ENCODE results near the gene MAGI1.

Gene MAGI1

DNA sequence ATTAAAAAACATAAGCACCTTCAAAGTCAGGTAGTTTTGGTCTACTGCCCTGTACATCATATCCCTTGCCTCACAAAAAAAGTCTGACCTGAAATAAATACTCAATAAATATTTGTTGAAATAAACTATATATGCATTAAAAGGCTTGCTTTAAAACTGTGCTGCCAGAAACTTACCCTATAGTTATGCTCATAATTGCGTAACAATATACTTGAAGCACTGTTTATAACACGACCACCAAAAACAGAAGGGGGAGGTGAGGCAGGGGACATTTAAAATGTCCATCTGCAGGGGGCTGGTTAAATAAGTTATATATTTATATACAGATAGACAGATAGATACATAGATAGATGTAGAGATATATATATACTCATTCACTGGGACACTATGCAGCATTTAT, 549.5 kb downstream of the MAGI1 start:
- no peak for DNase-seq (ENCODE audit: low read depth, low spot score)

DNA sequence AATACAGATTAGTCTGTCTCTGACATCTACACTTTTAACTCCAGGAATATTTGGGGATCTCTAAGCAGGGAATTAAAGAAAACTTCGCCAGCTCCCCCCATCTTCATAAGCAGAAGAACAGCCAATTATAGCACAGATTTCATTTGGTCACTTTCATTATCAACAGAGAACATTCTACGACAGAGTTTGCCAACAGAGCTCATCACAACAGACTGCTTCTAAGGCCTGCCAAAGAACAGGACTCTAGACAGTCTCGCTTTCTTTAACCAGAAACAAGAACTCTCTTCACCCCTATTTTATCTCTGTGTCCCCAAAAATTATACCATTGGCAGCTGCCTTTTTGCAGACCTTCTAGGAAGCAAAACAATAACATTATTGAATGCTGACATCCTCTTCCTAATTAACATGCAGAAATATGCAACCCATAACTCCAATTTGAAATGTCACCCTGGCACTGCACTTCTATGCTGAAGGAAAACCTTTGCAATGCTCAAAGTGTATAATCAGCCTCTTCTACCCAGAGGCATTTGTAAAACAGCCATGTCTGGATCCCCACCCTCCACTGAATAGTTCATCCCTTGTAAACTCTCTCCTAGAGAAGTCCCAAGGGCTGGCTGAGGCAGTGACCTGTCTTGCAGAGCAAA, 552.8 kb downstream of the MAGI1 start:
- no peak for DNase-seq (ENCODE audit: low read depth, low spot score)

DNA sequence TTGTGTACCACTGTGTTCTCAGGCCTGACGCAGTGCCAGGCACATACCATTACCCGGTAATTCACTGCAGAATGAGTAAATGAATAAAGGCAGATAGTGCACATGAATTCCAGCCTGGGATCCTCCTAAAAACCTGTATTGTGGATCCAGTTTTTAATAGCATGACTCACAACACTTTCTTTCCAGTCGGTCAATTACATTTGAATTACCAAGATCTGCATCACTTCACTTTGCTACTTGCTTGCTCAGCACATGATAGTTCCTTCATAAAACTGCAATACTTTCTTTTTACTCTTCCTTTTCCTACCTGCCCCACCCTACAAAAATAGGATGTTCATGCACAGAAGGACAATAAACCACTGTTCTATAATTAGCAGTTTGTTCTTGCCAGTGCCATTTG, 553.8 kb downstream of the MAGI1 start:
- DNase-seq (ENCODE audit: low read depth, low spot score), result peak; percentile 19

DNA sequence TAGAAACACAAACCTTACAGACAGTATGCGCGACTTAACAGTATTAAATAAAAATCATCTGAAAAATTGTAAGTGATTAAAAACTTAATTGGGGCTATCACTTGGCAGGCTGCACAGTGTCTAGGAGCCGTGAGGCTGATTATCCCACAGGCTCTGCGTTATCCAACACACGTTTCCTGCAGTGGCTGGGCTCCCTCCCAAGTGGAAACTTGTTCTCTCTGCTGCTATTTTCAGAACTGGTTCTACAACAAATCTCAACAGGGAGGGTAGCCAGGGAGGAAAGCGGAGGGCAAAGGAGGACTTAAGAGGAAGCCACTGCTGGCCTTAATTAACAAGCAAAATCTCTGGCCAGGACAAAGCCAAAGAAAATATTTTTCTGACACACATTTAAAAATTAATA, 555.2 kb downstream of the MAGI1 start:
- DNase-seq (ENCODE audit: low read depth, low spot score), result peak; percentile 41

DNA sequence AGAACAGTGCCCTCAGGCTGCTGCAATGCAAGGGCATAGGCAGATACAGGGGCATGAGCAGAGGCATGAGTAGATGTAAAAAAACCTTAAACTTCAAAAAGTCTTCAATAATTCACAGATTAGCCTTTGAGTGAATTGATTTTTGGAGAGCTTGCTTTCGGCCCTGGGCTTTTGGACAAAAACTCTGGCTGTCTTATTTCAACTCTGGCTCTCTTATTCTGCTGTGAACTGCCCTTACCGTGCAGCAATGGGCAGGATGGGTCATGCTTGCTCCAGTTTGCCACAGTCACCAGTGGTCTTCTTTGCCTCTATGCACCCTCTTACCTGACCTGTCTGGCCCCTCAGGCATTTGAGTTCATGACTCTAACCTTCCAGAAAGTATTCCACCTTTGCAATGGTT, 555.7 kb downstream of the MAGI1 start:
- no peak for DNase-seq (ENCODE audit: low read depth, low spot score)

DNA sequence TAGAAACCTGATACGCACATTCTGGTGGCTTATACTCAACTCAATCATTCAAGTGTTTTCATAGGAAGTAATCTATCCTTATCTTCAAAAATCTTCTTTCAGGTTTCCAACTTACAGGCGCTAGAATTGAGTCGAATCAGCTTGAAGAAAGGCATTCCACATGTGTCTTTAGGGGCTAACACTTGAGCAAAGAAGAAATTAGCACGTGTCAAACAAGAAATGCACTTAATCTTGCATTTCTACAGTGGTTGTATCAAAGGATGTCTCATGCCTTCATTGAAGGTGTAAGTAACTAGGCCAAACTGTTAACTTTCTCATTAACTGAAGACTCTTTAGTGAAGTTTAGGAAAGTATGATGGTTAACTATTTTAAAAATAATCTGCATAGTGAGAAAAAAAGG, 557.6 kb downstream of the MAGI1 start:
- DNase-seq (ENCODE audit: low read depth, low spot score), result no peak

DNA sequence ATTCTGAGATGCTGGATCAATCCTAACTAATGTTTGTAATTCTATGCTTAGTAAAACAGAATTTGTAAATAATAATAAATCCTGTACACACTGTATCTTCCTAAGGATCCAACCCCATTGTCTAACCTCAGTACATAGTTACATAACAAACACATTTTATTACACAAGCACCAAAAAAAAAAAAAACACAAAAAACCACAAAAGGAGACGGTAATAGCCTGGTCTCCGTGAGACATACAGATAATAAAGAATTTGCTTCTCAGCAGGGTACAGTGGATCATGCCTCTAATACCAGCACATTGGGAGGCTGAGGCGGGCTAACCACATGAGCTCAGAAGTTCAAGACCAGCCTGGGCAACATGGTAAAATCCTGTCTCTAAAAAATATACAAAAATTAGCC, 558.7 kb downstream of the MAGI1 start:
- no peak for DNase-seq (ENCODE audit: low read depth, low spot score)

DNA sequence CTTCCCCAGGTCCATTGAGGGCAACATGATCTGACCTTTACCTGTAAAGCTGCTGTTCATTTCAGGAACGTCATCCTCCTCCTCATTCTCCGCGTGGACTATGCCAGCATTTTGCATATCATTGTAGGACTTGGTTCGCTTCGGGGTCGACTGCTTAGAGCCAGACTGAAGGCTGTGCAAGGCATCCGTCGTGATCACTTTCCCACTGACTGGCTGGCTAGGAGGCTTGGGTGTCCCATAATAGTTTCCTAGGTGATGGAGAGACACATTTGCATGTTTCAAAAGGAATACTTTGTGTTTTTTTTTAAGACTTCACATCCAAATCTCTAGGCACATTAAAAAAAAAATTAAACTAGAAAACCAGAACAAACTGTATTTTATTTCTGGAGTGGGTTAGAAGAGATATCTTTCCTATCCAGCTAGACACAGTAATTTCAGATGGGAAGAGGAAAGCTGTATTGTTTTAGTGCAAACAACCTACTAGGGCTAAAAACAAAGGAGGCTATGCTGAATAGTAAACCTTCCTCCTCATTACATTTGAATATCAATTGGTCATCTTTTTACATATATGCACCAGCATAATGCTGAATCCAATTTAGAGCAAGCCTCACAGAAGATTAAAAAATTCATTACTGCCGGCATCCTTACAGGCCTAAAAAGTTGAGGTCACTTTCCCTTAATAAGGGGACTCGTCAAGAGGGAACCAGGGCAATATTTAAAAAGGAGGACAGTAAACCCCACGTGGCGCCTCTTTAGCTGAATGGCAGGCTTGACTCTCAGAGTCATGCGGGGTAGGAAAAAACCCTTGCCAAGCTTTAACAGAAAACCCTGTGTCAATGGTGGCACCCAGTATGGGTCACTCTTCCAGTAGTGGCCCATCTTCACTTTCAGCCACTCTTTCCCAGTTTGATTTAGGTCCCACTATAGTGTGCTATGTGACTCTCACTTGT, 559.9 kb downstream of the MAGI1 start:
- no peak for DNase-seq (ENCODE audit: low read depth, low spot score)

DNA sequence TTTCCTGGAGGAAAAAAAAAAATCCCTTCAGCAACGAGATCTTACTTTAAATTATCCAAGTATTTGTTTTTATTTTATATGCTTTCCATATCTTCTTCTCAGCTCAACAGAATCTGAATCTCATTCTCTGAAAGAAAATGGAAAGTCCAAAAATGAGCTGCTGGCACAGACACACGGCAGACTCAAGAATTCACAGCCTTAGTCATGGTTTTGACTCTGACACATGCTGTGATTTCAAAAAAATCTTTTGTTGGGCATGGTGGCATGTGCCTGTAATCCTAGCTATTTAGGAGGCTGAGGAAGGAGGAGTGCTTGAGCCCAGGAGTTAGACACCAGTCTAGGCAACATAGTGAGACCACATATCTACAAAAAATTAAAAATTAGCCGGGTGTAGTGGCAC, 565.0 kb downstream of the MAGI1 start:
- DNase-seq (ENCODE audit: low read depth, low spot score), result peak; percentile 66

DNA sequence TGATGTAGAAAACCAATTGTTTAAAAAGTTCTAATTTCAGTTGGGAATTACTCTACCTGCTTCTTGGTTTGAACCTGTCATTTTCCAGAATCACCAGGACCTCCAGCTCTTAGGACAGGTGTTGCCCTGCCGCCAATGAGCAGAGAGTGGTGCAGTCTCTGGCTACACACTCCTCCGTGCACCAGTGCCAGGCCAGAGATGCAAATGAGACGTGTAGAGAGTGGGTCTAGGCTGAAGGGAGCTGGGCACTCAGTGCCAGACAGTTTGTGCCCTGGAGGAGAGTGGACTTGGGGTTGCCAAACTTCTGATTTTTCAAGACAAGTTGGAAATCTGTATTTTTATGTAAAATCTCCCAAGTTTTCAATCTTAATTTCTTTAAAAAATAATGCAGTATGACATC, 566.2 kb downstream of the MAGI1 start:
- DNase-seq (ENCODE audit: low read depth, low spot score), result no peak

DNA sequence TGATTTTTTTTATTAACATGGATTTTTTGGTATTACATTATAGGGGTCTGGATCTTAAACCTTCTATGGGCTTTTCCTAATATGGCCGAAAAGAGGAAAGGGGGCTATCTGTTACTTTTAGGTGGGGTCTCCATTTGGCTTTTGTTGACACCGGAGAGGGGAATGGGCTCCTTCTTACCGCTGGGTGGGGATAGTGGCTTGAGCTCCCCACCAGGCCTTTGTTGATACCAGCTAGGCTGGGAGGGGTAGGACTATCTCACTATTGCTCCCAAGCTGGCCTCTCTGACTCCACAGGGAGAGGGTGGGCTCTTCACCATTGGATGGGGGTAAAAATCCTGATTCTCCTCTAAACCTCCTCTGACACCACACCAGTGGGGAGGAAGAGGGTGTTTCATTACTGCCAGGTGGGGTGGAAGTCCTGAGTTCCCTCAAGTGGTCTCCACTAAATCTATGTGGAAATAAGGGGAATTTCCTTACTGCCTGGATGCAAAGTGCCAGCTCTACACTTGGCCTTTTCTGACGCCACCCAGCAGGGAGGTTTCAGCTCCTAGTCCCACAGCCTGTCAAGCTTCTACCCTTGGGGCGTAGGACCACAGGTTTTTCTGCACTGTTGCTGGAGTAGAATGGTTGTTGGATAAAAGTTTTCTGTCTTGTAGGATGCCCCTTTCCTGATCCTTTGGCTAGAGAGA, 572.3 kb downstream of the MAGI1 start:
- no peak for DNase-seq (ENCODE audit: low read depth, low spot score)

DNA sequence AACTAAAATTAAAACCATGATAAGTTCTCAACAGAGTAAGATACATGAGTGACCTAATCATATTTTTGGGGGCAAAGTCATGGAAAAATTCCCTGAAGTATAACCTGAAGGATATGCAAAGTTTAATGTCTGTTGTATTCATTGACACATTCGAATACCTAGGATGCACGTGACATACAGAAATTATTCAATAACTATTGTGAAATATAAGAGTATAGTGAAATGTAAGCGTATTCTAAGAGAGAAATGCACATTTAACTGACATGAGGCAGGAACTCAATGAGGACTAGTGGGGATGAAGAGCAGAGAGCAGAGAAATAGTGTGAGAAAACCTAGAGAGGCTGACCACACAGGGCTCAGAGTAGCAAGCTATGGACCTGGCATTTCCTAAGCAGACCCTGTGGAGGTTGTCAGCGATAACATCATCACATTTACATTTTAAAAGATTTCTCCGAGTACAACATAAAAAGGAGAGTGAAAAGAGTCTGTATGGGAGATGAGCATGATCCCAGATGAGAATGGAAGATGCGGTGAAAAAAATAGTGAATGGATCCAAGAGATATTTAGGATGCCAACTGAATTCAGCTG, 588.8 kb downstream of the MAGI1 start:
- DNase-seq (ENCODE audit: low read depth, low spot score), result peak; percentile 46

DNA sequence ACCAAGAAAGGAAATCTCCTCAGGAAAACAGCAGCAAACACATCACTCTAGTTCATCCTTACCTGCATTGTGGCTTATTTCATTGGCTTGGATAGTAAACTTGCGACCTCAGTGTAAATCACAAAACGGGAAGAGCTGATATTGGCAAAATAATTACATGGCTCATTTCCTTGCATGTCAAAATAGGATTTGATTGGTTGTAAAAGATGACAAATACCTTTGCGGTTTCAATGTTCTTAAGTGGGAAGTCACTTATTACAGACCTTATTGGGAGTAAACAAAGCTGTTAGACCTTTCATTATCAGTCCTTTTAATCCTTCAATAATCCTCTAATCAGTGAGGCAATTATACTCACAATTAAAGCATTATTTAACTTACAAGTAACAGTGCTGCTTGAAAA, 590.6 kb downstream of the MAGI1 start:
- DNase-seq (ENCODE audit: low read depth, low spot score), result no peak

DNA sequence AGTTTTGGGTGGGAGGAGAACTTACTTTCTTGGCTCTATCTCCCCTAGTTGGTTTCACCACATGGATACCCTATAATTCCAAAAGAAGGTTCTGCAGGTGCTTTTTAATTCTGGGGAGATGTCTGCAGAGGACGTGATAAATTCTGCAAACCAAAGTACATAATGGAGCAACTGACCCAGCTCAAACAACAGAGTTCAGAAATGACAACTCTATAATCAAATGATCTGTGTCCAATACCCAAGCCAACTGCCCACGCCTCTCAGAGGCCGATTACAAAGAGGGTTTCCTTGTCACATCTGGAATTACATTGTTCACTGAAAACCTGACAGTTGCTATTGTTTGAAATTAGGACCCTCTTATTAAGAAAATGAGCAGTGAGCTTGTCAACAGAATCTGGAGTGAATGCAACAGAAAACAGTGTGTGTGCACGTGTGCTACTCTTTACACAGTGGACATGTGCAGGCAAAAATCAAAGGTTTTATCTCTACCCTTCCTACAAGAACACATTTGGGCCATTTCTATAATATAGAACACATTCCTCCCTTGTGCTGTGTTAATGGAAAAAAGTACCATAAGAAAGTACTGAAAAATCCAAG, 593.0 kb downstream of the MAGI1 start:
- no peak for DNase-seq (ENCODE audit: low read depth, low spot score)

DNA sequence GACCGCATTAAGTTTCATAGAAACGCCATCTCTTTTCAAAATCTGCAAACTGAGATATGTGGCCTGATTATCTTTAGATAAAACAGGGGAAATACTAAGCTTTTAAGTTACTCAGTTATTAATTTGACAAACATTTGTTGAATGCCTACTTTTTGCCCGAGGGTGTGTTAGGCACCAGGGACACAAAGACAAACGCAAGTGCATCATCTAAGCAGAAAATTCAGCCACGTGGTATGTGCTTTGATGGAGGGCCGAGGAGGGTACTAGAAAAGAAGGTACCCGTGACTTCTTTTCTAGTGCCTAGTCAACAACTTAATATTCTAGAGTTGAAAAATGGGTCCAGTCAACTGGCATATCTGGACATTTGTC, 594.3 kb downstream of the MAGI1 start:
- no peak for DNase-seq (ENCODE audit: low read depth, low spot score)

DNA sequence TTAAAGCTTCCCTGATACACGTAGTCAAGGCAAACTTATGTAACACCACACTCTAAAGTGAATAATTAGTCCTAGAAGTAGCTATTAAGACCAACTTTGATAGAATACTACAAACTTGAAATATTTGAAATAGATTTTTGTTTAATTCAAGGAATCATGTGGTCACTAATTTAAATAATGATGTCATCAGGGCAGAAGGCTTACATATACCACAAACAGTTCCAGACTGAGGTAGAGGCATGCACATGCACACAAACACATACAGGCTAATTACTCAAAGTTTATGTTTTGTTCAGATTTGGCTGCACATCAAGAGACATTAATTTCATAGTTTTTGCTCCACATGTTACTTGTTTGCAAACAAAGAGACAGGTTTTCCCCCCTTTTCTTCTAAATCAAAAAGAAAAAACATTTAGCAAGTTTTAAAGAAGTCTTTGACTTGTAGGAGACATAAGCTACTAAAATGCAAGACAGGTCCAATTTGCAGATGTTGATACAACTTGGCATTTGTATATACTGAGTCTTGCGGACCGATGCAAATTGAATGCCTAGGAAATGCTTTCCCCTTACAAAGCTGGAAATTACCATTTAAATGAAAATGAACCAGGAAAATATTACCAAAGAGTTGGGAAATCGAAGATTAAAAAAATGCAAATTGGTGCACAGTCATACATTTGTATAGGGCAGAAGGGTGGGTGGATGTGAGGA, 594.8 kb downstream of the MAGI1 start:
- DNase-seq (ENCODE audit: low read depth, low spot score), result peak; percentile 22

DNA sequence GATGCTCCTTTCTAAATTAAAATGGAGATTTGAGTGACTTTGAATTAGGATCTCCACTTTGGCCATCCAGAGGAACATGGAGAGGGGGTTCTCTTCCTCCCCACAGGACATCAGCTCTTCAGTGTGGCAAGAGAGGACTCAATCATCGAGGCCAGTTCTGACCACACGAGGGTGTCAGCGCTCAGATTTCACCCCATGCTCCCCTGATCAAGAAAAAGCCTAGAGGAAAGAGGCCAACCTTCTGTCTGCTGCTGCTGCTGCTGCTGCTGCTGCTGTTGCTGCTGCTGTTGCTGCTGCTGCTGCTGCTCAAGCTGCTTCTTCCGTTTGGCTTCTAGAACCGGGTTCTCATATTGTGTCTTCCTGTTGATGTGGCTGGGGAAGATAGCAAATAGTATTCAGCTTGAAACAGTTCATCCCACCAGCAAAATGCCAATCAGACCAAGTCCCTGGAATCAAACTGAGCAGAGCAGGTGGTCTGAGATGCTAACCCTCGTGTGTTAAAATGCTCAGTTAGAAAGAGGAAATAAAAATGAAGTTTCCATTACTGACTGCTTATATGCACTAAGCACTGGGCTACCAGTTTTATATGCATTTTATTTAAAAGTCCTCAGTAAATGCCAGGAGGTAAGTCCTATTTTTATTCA, 599.0 kb downstream of the MAGI1 start:
- DNase-seq (ENCODE audit: low read depth, low spot score), result peak; percentile 80

DNA sequence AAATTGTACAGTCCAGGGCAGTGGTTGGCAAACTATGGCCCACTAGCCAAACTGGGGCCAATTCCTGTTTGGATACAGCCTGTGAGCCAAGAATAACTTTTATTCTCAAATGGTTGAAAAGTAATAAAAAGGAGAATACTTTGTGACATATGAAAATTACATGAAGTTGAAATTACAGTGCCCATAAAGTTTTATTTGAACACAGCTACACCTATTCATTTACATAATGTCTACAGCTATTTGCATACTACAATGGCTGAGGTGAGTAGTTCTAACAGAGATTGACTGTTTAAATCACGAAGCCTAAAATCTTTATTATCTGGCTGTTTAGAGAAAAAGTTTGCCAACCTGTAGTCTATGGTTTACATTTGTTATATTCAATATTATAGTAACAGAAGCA, 600.1 kb downstream of the MAGI1 start:
- DNase-seq (ENCODE audit: low read depth, low spot score), result no peak

DNA sequence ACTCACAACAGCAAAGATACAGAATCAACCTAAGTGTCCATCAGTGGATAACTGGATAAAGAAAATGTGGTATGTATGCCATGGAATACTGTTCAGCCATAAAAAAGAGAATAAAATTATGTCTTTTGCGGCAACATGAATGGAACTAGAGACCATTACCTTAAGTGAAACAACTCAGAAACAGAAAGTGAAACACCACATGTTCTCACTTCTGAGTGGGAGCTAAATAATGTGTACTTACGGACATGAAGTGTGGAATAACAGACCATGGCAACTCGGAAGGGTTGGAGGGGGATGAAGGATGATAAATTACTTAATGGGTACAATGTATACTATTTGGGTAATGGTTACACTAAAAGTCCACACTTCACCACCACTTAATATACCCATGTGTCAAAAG, 600.6 kb downstream of the MAGI1 start:
- no peak for DNase-seq (ENCODE audit: low read depth, low spot score)

DNA sequence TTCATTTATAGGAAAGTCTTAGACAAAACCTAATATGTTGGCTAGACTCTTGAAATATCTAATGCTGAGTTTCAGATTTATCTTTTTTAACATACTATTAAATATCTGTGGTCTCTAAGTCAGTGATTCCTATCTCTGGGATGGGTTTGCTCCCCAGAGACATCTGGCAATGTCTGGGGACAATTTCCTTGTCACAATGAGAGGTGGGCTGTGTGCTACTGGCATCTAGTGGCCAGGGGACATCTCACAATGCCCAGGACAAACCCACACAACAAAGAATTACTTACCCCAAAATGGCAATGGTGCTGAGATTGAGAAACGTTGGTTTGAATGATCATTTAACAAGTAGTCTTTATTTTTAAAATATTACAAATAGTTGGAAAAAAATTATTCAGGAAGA, 602.1 kb downstream of the MAGI1 start:
- peak; percentile 50 for DNase-seq (ENCODE audit: low read depth, low spot score)

DNA sequence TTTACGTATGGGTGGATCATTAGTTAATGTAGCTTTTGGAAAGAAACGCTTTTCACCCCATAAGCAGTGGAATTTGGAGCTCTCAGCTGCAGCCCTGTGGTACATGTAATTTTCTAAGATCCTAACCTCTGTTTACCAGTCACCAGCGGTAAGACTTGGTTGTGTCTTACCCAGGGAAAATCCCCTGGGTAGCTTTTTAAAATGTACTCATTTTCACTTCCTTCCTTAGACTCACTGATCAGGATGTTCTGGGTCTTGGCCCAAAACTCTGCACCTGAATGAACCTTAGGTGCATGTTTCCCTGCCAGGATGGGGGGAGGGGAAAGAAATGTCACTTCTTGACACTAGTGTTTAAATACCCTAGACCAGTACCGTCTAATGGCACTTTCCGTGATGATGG, 605.2 kb downstream of the MAGI1 start:
- DNase-seq (ENCODE audit: low read depth, low spot score), result no peak

Data from astrocyte of the hippocampus (primary cell).